Nephron (organoid): ENCODE data around the gene CSNK2B.

Source experiments
- H3K27ac Mint-ChIP-seq, 3 experiments: 2 replicates each; pipeline ENCODE4 v1.8.0; 2020; ENCODE audit warnings: mixed read lengths in 3 of 3, mild to moderate bottlenecking in 2 of 3, moderate library complexity in 1 of 3
- H3K27me3 Mint-ChIP-seq: 2 replicates; pipeline ENCODE4 v1.8.0; 2021; ENCODE audit warnings: low read depth, mild to moderate bottlenecking, moderate library complexity, mixed read lengths
- H3K36me3 Mint-ChIP-seq: 2 replicates; pipeline ENCODE4 v1.8.0; 2020; ENCODE audit warnings: low read depth, mixed read lengths
- H3K4me1 Mint-ChIP-seq: 2 replicates; pipeline ENCODE4 v1.8.0; 2020; ENCODE audit warnings: mixed read lengths
- H3K4me3 Mint-ChIP-seq, 3 experiments: 2 replicates each; pipeline ENCODE4 v1.8.0; 2020; ENCODE audit warnings: mild to moderate bottlenecking in 3 of 3, mixed read lengths in 3 of 3, moderate library complexity in 2 of 3
- H3K9me3 Mint-ChIP-seq: 2 replicates; pipeline ENCODE4 v1.8.0; 2020; ENCODE audit warnings: mixed read lengths
- TF ChIP-seq, protein P1 (sequence below), 3 experiments: fragments of 200-600 bp; sonication (generic); IDR thresholded peaks; one replicate each; pipeline ENCODE4 v1.5.0; 2021; ENCODE audit warnings: antibody characterized with exemption in 3 of 3; ENCODE audit not compliant: unreplicated experiment in 3 of 3

The CSNK2B gene

DNA sequence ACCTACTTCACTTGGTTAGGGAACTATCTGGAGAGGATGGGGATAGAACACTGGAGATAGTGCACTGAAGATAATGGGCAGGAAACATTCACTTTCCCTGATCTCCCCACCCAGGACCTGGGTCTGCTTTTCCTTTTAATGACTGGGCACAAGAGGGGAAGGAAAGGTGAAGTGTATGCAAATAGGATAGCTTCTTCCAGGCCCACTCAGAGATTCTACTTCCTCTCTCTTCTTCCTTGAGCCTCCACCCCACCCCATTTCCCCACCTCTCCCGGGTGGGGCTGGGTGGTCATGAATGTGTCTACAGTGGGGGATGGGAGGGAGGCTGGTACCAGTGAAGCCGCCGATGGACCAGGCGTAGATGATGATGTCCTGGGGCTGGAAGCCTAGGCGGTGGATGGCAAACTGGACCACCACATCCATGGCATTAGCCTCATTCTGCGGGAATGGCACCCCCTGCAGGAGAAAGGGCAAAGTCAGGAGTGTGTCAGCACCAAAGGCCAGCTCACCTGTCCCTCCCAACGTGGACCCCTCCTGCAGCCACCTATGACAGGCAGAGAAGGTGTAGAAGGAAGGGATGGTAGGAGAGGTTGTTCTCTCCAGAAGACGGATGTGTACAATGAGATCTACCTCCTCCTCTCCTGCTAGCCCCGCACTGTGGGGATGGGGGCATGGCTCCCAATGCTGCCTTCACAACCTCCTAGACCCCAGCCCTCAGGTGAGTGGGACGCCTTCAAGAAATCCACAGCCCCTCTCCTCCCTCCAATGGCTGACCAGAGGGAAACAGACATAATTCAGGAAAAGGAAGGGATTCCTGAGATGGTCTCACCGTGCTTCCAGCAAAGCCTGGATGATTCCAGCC, 23.6 kb downstream of the CSNK2B start:
- no peaks in the 10 kb centered on the region for H3K9me3 Mint-ChIP-seq
- TF ChIP-seq, protein P1, sequence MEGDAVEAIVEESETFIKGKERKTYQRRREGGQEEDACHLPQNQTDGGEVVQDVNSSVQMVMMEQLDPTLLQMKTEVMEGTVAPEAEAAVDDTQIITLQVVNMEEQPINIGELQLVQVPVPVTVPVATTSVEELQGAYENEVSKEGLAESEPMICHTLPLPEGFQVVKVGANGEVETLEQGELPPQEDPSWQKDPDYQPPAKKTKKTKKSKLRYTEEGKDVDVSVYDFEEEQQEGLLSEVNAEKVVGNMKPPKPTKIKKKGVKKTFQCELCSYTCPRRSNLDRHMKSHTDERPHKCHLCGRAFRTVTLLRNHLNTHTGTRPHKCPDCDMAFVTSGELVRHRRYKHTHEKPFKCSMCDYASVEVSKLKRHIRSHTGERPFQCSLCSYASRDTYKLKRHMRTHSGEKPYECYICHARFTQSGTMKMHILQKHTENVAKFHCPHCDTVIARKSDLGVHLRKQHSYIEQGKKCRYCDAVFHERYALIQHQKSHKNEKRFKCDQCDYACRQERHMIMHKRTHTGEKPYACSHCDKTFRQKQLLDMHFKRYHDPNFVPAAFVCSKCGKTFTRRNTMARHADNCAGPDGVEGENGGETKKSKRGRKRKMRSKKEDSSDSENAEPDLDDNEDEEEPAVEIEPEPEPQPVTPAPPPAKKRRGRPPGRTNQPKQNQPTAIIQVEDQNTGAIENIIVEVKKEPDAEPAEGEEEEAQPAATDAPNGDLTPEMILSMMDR (IDR thresholded peaks at IDR 0.05; ENCODE audit: unreplicated experiment in 3 of 3) = peak in 2 of 3 experiments; percentile 13 to 30
- no peak overlapping the region for H3K4me3 Mint-ChIP-seq
- no peaks in the 10 kb centered on the region for H3K27me3 Mint-ChIP-seq
- H3K36me3 Mint-ChIP-seq = peaks cover 66% of the 10 kb centered on the region
- no peak overlapping the region for H3K27ac Mint-ChIP-seq
- H3K4me1 Mint-ChIP-seq = peaks cover 8% of the 10 kb centered on the region

DNA sequence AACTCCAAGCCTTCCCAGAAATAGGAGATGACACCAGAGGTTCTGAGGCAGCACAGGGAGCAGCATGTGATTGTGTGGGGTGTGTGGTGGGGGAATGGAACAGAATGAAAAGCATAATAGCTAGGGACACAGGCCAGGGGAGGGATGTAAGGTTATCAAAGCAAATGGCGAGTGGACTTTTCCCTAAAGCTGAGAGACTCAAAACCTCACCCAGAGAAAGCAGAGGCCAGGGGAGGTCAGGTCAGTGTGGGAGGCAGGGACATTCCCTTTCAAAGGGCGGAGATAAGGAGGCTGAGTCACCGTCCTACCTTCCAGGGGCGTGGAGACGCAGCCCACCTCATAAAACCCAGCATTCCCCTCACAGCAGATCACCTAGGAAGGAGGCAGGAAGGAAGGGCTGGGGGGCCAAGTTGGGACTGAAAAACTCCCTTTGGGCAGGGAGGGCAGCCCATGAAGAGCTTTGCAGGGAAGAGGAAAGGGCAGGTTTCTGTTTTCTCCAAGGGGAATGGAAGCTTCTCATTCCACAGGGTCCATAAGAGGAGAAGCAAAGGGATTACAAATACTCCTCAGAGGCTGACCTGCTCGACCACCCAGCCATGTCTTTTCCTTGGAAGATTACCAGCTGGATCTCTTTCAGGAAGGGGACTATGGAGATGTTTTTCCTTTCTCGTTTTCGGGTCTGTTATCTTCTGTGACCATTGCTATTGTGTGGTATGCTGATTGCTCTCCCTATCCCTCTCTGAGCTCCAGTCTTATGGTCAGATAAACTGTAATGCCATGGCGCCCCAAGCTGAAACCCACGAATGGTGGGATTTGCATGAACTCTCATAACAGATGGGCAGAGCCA, 24.6 kb downstream of the CSNK2B start:
- no peaks in the 10 kb centered on the region for H3K9me3 Mint-ChIP-seq
- H3K27me3 Mint-ChIP-seq = no peaks in the 10 kb centered on the region
- no peak overlapping the region for H3K4me3 Mint-ChIP-seq
- peaks cover 69% of the 10 kb centered on the region for H3K36me3 Mint-ChIP-seq
- peaks cover 8% of the 10 kb centered on the region for H3K4me1 Mint-ChIP-seq
- TF ChIP-seq, protein P1 (IDR thresholded peaks at IDR 0.05; ENCODE audit: unreplicated experiment in 3 of 3) = no peak
- H3K27ac Mint-ChIP-seq = peak overlapping the region in 1 of 3 experiments; percentile 62

DNA sequence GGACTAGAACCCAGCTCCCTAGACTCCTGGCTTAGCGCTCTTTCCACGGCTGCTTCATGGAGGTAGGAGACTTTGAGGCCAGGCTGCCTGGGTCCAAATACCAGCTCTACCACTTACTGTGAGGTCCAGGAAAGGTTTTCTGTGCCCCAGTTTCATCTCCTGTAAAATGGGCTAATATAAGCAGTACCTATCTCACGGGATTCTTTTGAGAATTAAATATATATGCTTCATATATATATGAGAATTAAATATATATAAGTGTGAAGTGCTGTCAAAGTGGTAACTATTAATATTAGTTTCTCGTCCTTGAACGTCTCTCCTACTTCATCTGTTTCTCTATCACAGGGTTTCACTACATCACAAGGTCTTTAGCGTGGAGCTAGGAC, 25.2 kb downstream of the CSNK2B start:
- Mint-ChIP-seq H3K4me1 (peaks cover 8% of the 10 kb centered on the region), H3K9me3 (no peaks in the 10 kb centered on the region), H3K27ac (no peak overlapping the region), H3K36me3 (peaks cover 63% of the 10 kb centered on the region), H3K27me3 (no peaks in the 10 kb centered on the region), H3K4me3 (no peak overlapping the region)
- TF ChIP-seq, protein P1 (IDR thresholded peaks at IDR 0.05; ENCODE audit: unreplicated experiment in 3 of 3) = no peak

DNA sequence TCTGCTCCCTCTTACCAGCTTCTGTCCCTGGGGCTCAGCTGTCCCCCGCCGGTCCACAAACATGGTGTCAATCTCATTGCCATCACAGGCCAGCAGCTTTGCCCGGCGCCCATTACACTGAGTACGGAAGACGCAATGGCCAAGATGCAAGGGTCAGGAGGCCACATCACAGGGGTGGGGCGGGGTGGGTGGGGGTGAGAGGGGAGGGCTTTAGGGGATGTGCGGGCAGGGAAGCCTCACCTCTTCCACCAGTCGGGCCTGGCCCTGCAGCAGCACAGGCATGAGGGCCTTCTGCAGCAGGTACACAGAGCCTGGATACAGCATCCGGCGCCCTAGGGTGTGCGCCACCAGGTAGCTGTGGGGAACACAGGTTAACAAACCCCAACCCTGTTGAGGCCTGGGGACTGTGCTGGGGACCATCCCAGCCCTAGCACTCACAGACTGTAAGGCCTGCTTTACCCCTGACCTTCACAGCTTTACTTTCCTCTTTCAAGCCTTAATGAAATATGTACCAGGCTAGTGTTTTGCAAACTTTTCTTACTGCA, 25.8 kb downstream of the CSNK2B start:
- no peak overlapping the region for H3K27ac Mint-ChIP-seq
- TF ChIP-seq, protein P1 (IDR thresholded peaks at IDR 0.05; ENCODE audit: unreplicated experiment in 3 of 3) = no peak
- H3K4me3 Mint-ChIP-seq = no peak overlapping the region
- H3K4me1 Mint-ChIP-seq = peaks cover 8% of the 10 kb centered on the region
- H3K27me3 Mint-ChIP-seq = no peaks in the 10 kb centered on the region
- peaks cover 61% of the 10 kb centered on the region for H3K36me3 Mint-ChIP-seq
- H3K9me3 Mint-ChIP-seq = no peaks in the 10 kb centered on the region

DNA sequence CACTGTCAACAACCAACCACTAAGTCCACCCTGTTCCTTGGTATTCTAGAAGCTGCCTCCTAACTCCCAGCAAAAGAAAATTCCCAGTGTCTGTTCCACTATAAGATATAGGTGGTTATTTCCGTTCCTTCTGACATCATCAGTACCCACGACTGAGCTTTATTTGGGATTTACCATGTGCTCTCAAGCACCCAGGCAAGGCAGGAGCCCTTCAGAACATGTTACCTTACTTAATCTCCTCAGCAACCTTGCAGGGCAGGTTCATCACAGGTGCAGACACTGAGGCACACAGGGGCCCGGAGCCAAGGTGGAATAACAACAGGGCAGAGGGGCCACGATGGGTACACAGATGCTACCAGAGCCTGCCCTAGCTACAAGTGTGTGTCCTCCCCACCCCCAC, 26.5 kb downstream of the CSNK2B start:
- Mint-ChIP-seq H3K9me3 (no peaks in the 10 kb centered on the region), H3K27ac (no peak overlapping the region), H3K4me1 (peaks cover 6% of the 10 kb centered on the region), H3K4me3 (no peak overlapping the region), H3K27me3 (no peaks in the 10 kb centered on the region), H3K36me3 (peaks cover 61% of the 10 kb centered on the region)
- TF ChIP-seq, protein P1 (IDR thresholded peaks at IDR 0.05; ENCODE audit: unreplicated experiment in 3 of 3) = no peak
